Lower leg skin (tissue), 3 donors: ENCODE results near the gene CBX2.

Source experiments
- POLR2A ChIP-seq, 2 donors: fragments of 450-650 bp; IDR thresholded peaks; one replicate each; pipeline ENCODE4 v1.6.1; 2016 to 2017; ENCODE audit warnings: antibody characterized with exemption in 2 of 2, mild to moderate bottlenecking in 1 of 2, moderate library complexity in 1 of 2
- TF ChIP-seq, protein P1 (sequence below), 3 donors: fragments of 450-650 bp; IDR thresholded peaks; one replicate each; pipeline ENCODE4 v1.5.1; 2016; ENCODE audit warnings: antibody characterized with exemption in 3 of 3, mild to moderate bottlenecking in 3 of 3, moderate library complexity in 2 of 3

DNA sequence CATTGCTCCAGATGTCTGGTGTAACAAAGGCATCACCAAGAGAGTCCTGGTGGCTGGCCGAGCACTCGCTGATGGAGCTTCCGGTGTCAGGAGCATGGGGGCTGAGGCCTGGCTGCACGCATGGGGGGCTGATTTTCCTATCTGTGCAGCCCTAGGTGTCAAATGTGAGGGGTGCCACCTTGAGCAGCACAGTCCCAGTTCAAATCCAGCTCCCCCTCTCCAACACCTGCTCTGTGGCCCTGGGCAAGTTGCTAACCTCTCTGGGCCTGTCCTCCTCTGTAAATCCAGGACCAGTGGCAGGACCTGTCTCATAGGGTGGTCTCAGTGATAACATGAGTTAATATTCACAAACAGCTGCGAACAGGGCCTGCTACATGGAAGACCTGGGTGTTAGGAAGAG, 34.3 kb upstream of the CBX2 start:
- TF ChIP-seq, protein P1, sequence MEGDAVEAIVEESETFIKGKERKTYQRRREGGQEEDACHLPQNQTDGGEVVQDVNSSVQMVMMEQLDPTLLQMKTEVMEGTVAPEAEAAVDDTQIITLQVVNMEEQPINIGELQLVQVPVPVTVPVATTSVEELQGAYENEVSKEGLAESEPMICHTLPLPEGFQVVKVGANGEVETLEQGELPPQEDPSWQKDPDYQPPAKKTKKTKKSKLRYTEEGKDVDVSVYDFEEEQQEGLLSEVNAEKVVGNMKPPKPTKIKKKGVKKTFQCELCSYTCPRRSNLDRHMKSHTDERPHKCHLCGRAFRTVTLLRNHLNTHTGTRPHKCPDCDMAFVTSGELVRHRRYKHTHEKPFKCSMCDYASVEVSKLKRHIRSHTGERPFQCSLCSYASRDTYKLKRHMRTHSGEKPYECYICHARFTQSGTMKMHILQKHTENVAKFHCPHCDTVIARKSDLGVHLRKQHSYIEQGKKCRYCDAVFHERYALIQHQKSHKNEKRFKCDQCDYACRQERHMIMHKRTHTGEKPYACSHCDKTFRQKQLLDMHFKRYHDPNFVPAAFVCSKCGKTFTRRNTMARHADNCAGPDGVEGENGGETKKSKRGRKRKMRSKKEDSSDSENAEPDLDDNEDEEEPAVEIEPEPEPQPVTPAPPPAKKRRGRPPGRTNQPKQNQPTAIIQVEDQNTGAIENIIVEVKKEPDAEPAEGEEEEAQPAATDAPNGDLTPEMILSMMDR (IDR thresholded peaks at IDR 0.05) = no peak
- no peak for TF ChIP-seq POLR2A (IDR thresholded peaks at IDR 0.05)
